Ureter (tissue), 1 donor: ENCODE measurements around the gene CARS2. TPM values are rescaled to one million over a fixed set of nuclear protein-coding genes. Genes with fewer than 3 reads are reported as not detected.
A peak's percentile ranks its signal among the peaks of the same experiment; 100 is the strongest.
"Not testable (repeated sequence)": the region's sequence is repeated elsewhere in the genome, so short reads cannot be mapped to it uniquely, and the experiment has no call there.

Experiments used
- DNase-seq: peaks from one replicate; pipeline ENCODE4 v3.0.0-alpha.2; 2020; ENCODE audit warnings: low spot score
- total RNA-seq: library from RNA; stranded (reverse); gene quantifications from one replicate; pipeline ENCODE4 v1.2.4, GENCODE V29; 2023
- donor health status: DM: yes; HTN: yes; CAD: no.

The CARS2 gene
- total RNA-seq = 86.7 TPM

GRCh38 chr13:110705826-110706569 is at the start of gene CARS2:
TSS of gene CARS2 (minus strand) at chr13:110706116. CDS start at chr13:110706093, 23 bp downstream.
- DNase-seq = peak; percentile 97

- DNase-seq = no peak
Observed at GRCh38 chr13:110748271-110748670, 42.4 kb upstream of the CARS2 start.

GRCh38 chr13:110746438-110746837 is 40.5 kb upstream of the CARS2 start:
- DNase-seq = no peak

GRCh38 chr13:110743687-110744086 is 37.8 kb upstream of the CARS2 start:
- DNase-seq = no peak

GRCh38 chr13:110737555-110737954 is 31.6 kb upstream of the CARS2 start:
- DNase-seq = no peak

- no peak for DNase-seq
Observed at GRCh38 chr13:110734561-110734960, 28.6 kb upstream of the CARS2 start.

GRCh38 chr13:110731072-110731471 is 25.2 kb upstream of the CARS2 start:
- DNase-seq = no peak

- no peak for DNase-seq
Observed at GRCh38 chr13:110726726-110727125, 20.8 kb upstream of the CARS2 start.

- DNase-seq = not testable (repeated sequence)
Observed at GRCh38 chr13:110726153-110726552, 20.2 kb upstream of the CARS2 start.

- no peak for DNase-seq
Observed at GRCh38 chr13:110723598-110723997, 17.7 kb upstream of the CARS2 start.

- DNase-seq = no peak
Observed at GRCh38 chr13:110722971-110723370, 17.1 kb upstream of the CARS2 start.

- no peak for DNase-seq
Observed at GRCh38 chr13:110719036-110719710, 13.3 kb upstream of the CARS2 start.

GRCh38 chr13:110716247-110716515 is 10.3 kb upstream of the CARS2 start:
- peak; percentile 75 for DNase-seq

GRCh38 chr13:110715395-110716246 is 9.7 kb upstream of the CARS2 start:
- peak; percentile 99 for DNase-seq

- DNase-seq = peak; percentile 80
Observed at GRCh38 chr13:110714797-110715394, 9.0 kb upstream of the CARS2 start.

GRCh38 chr13:110713981-110714796 is 8.3 kb upstream of the CARS2 start:
- peak; percentile 80 for DNase-seq

- no peak for DNase-seq
Observed at GRCh38 chr13:110713642-110713952, 7.7 kb upstream of the CARS2 start, which contains the start of gene ING1. TSS of gene ING1 (plus strand) at chr13:110713700. CDS start at chr13:110714150, 450 bp downstream.

- peak; percentile 100 for DNase-seq
Observed at GRCh38 chr13:110712849-110713641, 7.1 kb upstream of the CARS2 start.

GRCh38 chr13:110712081-110712848 is 6.3 kb upstream of the CARS2 start:
- peak; percentile 89 for DNase-seq
